ENCODE data around the gene CIAO2B.

DNA sequence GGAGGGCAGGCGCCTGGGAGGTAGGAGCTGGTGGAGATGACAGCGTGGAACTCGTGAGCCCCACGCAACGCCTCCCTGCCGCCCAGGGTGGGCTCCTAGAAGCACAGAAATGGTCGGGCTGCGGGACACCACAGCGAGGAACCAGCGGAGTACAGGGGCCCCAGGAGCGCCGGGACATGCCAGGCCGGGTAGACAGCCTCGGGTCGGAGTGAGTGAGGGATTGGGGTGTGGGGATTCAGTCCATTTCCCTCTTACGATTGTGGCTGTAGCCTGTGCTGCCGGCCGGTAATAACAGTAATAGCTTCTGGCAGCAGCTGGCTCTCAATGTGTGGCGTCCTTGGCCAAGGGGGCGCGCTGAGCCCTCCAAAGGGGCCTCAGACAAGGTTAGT lies 14.6 kb upstream of the CIAO2B start:
- TF ChIP-seq, protein P1, sequence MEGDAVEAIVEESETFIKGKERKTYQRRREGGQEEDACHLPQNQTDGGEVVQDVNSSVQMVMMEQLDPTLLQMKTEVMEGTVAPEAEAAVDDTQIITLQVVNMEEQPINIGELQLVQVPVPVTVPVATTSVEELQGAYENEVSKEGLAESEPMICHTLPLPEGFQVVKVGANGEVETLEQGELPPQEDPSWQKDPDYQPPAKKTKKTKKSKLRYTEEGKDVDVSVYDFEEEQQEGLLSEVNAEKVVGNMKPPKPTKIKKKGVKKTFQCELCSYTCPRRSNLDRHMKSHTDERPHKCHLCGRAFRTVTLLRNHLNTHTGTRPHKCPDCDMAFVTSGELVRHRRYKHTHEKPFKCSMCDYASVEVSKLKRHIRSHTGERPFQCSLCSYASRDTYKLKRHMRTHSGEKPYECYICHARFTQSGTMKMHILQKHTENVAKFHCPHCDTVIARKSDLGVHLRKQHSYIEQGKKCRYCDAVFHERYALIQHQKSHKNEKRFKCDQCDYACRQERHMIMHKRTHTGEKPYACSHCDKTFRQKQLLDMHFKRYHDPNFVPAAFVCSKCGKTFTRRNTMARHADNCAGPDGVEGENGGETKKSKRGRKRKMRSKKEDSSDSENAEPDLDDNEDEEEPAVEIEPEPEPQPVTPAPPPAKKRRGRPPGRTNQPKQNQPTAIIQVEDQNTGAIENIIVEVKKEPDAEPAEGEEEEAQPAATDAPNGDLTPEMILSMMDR (optimal IDR thresholded peaks at IDR 0.05 in 1 of 3, IDR thresholded peaks at IDR 0.05 in 1 of 3, conservative IDR thresholded peaks at IDR 0.05 in 1 of 3; ENCODE audit: extremely low read depth in 1 of 3, insufficient read depth in 2 of 3, low read length in 3 of 3), result no peak
- no peak for TF ChIP-seq EZH2 (IDR thresholded peaks at IDR 0.05; ENCODE audit: low read length)

Measured in keratinocyte (primary cell).